ENCODE measurements around the gene C1QTNF4. TPM values are rescaled to one million over a fixed set of nuclear protein-coding genes. Genes with fewer than 3 reads are reported as not detected.

The C1QTNF4 gene
- total and polyA plus RNA-seq, 9 of the 15 experiments (the other 6 are each of a cell fraction or from before 2014, with no cell fraction given), result not detected

DNA sequence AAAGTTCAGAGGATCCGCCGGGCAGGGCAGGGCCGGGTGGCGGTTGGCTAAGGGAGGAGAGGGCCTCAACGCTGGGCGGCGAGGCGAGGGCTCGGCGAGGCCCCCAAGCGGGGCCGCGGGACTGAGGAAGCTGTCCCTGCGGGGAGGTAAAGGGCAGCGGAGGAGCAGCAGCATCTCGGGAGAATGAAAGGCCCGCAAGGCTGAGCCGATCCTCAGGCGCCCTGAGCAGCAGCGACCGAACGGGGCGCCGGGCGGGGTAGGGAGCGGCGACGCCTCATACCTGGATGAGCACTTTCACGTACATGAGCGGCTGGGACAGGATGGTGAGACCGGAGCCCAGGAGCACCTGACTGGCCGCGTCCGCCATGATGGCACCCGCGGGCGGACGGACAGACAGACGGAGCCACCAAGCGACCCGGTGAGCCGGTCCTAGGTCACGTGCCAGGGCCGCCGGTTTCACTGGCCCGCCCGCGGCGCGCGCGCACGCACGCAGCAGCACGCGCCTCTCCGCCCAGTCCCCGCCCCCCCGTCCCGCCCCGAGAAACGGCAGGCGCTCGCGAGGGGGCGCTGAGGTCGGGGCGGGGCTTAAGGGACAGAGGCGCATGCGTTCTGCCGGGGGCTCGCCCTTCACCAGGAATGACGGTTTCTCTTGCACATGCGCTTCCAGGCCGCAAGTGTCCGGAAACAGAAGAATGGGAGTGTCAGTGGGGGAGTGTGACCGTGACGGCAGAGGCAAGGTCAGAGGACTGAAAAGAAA is 48.1 kb upstream of the C1QTNF4 start, which contains the start of gene MTCH2 (continued):
- TF ChIP-seq BRCA1 (IDR thresholded peaks at IDR 0.05), result no peak
- TF ChIP-seq BRCA1 (CRISPR knock-in tag; IDR thresholded peaks at IDR 0.05), result no peak
- no peak for TF ChIP-seq MYBL2 (IDR thresholded peaks at IDR 0.05; ENCODE audit: low read depth)
- TF ChIP-seq MYBL2 (CRISPR knock-in tag; IDR thresholded peaks at IDR 0.05; ENCODE audit: borderline replicate concordance), result no peak
- TF ChIP-seq MIER1 (IDR thresholded peaks at IDR 0.05; ENCODE audit: low read depth), result no peak
- TF ChIP-seq HDAC1 (IDR thresholded peaks at IDR 0.05), result peak in 1 of 2 experiments; percentile 88; a peak in 2 of 4 replicates
- TF ChIP-seq MXI1 (IDR thresholded peaks at IDR 0.05; ENCODE audit: low read depth, low read length), result peak; percentile 55
- TF ChIP-seq ATF1 (CRISPR knock-in tag; IDR thresholded peaks at IDR 0.05), result no peak
- TF ChIP-seq ATF1 (tag; IDR thresholded peaks at IDR 0.05), result peak; percentile 86
- no peak for TF ChIP-seq ZFP30 (CRISPR knock-in tag; IDR thresholded peaks at IDR 0.05; ENCODE audit: borderline replicate concordance)
- TF ChIP-seq U2AF1 (optimal IDR thresholded peaks at IDR 0.05; ENCODE audit: low read depth, low read length), result peak; percentile 39
- no peak for TF ChIP-seq TRIM28 (IDR thresholded peaks at IDR 0.05)
- TF ChIP-seq, protein P1, sequence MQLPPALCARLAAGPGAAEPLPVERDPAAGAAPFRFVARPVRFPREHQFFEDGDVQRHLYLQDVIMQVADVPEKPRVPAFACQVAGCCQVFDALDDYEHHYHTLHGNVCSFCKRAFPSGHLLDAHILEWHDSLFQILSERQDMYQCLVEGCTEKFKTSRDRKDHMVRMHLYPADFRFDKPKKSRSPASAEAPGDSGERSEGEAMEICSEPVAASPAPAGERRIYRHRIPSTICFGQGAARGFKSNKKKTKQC (CRISPR knock-in tag; IDR thresholded peaks at IDR 0.05), result peak; percentile 95
- TF ChIP-seq, protein P2, sequence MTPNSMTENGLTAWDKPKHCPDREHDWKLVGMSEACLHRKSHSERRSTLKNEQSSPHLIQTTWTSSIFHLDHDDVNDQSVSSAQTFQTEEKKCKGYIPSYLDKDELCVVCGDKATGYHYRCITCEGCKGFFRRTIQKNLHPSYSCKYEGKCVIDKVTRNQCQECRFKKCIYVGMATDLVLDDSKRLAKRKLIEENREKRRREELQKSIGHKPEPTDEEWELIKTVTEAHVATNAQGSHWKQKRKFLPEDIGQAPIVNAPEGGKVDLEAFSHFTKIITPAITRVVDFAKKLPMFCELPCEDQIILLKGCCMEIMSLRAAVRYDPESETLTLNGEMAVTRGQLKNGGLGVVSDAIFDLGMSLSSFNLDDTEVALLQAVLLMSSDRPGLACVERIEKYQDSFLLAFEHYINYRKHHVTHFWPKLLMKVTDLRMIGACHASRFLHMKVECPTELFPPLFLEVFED (CRISPR knock-in tag; conservative IDR thresholded peaks at IDR 0.05), result no peak
- peak; percentile 71 for TF ChIP-seq RBM25 (IDR thresholded peaks at IDR 0.05; ENCODE audit: low read depth, low read length, severe bottlenecking)
- TF ChIP-seq SAFB2 (IDR thresholded peaks at IDR 0.05; ENCODE audit: borderline replicate concordance, low read depth, low read length, severe bottlenecking), result no peak
- TF ChIP-seq CBX1 (IDR thresholded peaks at IDR 0.05; ENCODE audit: low read depth), result no peak
- no peak for TF ChIP-seq MCM5 (IDR thresholded peaks at IDR 0.05; ENCODE audit: low read depth)
- peak; percentile 74; the same call in 1 of the 2 replicates for TF ChIP-seq POLR2AphosphoS2 (IDR thresholded peaks at IDR 0.05; ENCODE audit: low read length)
- TF ChIP-seq RUNX1 (IDR thresholded peaks at IDR 0.05; ENCODE audit: low read depth), result no peak
- no peak for TF ChIP-seq ZNF311 (CRISPR knock-in tag; IDR thresholded peaks at IDR 0.05)
- TF ChIP-seq MCM2 (IDR thresholded peaks at IDR 0.05; ENCODE audit: low read depth), result no peak
- no peak for TF ChIP-seq STAT5B (CRISPR knock-in tag; IDR thresholded peaks at IDR 0.05)
- TF ChIP-seq, protein P3, sequence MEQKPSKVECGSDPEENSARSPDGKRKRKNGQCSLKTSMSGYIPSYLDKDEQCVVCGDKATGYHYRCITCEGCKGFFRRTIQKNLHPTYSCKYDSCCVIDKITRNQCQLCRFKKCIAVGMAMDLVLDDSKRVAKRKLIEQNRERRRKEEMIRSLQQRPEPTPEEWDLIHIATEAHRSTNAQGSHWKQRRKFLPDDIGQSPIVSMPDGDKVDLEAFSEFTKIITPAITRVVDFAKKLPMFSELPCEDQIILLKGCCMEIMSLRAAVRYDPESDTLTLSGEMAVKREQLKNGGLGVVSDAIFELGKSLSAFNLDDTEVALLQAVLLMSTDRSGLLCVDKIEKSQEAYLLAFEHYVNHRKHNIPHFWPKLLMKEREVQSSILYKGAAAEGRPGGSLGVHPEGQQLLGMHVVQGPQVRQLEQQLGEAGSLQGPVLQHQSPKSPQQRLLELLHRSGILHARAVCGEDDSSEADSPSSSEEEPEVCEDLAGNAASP (IDR thresholded peaks at IDR 0.05), result no peak
- TF ChIP-seq NFXL1 (CRISPR knock-in tag; IDR thresholded peaks at IDR 0.05), result no peak
- peak; percentile 59; the same call in 1 of the 2 replicates for TF ChIP-seq KLF16 (IDR thresholded peaks at IDR 0.05)
- TF ChIP-seq FUS (optimal IDR thresholded peaks at IDR 0.05; ENCODE audit: low read depth, low read length), result no peak
- TF ChIP-seq ZNF431 (CRISPR knock-in tag; IDR thresholded peaks at IDR 0.05), result 0 out of 2 replicates have a peak, but pooled peaks have one; percentile 57

Measured in K562 (cell line).